H1 (cell line): ENCODE results near the gene LGALS1. TPM values are rescaled to one million over a fixed set of nuclear protein-coding genes. Genes with fewer than 3 reads are reported as not detected.

ENCODE experiments used
- BACH1 ChIP-seq: IDR thresholded peaks from 2 replicates; pipeline ENCODE4 v1.6.1; 2012; ENCODE audit warnings: low read length, improper control_type of control experiment
- GTF2F1 ChIP-seq: IDR thresholded peaks from 2 replicates; pipeline ENCODE4 v1.6.1; 2012; ENCODE audit warnings: low read depth, low read length, improper control_type of control experiment, borderline replicate concordance
- MAFK ChIP-seq: IDR thresholded peaks from 2 replicates; pipeline ENCODE4 v1.6.1; 2012; ENCODE audit warnings: low read depth, mild to moderate bottlenecking, improper control_type of control experiment, low read length
- RBBP5 ChIP-seq: IDR thresholded peaks from 2 replicates; pipeline ENCODE4 v1.7.1; 2012; ENCODE audit warnings: low read depth, mild to moderate bottlenecking, inconsistent platforms, low read length, moderate library complexity, borderline replicate concordance
- SIN3A ChIP-seq, 2 experiments: IDR thresholded peaks in 1 of 2; conservative IDR thresholded peaks in 1 of 2; 2 replicates each; pipeline ENCODE4 v1.6.1; 2011 to 2012; ENCODE audit warnings: low read length in 2 of 2, improper control_type of control experiment in 1 of 2, low read depth in 1 of 2, mild to moderate bottlenecking in 1 of 2
- SIX5 ChIP-seq: IDR thresholded peaks from 2 replicates; pipeline ENCODE4 v1.6.1; 2011; ENCODE audit warnings: mild to moderate bottlenecking, low read depth, low read length
- SRF ChIP-seq: IDR thresholded peaks from 2 replicates; pipeline ENCODE4 v1.6.1; 2011; ENCODE audit warnings: mild to moderate bottlenecking, low read depth, low read length, moderate library complexity
- TAF1 ChIP-seq: IDR thresholded peaks from 2 replicates; pipeline ENCODE4 v1.6.1; 2011; ENCODE audit warnings: mild to moderate bottlenecking, low read depth, low read length
- polyA plus RNA-seq, 7 experiments: library from polyadenylated mRNA; depleted of rRNA in 3 of 7; stranded (reverse) in 5 of 7; unstranded in 2 of 7; fragments of >200 nt in 5 of 7; fragments of 200-250 nt in 2 of 7; gene quantifications; 1 replicate in 5 of 7; 2 replicates in 1 of 7; 4 replicates in 1 of 7; pipeline versions ENCODE4 v1.2.1 to v1.2.3, GENCODE V29; 2011 to 2013; ENCODE audit warnings: missing spikeins in 2 of 7, mixed read lengths in 2 of 7
- total RNA-seq: library from RNA; stranded (reverse); fragmentation: NEBNext Ultra II Directional; extraction: Animal tissue kit (Norgen Biotek cat#: 25700); gene quantifications from 2 replicates; pipeline ENCODE4 v1.2.1, GENCODE V29; 2021

The LGALS1 gene
- total and polyA plus RNA-seq, 2 of the 8 experiments (the other 6 are each of a cell fraction or from before 2014, with no cell fraction given): 12.0 to 92.4 TPM

DNA sequence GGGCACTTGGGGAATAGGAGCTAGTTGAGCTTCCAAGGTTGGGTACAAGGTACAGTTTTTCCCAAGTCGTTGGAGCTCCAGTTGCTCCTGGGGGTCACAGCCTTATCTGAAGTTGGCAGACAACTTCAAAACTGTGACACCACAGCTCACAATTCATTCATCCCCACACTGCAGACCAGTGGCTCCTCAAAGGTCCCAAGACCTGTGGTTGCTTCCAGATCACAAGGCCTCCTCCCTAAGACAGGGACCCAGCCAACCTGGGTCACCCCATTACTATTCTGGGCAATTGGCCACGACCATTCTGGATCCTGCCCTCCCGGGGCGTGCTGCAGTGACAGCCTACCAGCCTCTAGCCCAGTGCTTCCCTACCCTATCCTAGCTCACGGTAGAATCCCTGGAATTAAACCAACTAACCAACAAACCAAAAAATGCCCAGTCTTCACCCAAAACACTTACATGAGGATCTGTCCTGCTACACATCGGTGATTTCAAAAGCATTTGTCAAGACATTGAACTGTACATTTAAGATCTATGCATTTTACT is 17.8 kb upstream of the LGALS1 start (continued):
- TF ChIP-seq SIX5 (no peak), GTF2F1 (no peak), BACH1 (no peak), SIN3A (conservative IDR thresholded peaks at IDR 0.05 in 1 of 2, IDR thresholded peaks at IDR 0.05 in 1 of 2; ENCODE audit: low read depth in 1 of 2, low read length in 2 of 2) (no peak), MAFK (no peak), TAF1 (no peak), SRF (no peak), RBBP5 (no peak)
